SK-N-DZ (cell line): Measurements from ENCODE around the gene SIGLEC11.
"Not testable (repeated sequence)": the region's sequence is repeated elsewhere in the genome, so short reads cannot be mapped to it uniquely, and the experiment has no call there.

Experiments
- DNase-seq: peaks from one replicate; pipeline ENCODE4 v3.0.0-alpha.2; 2015; ENCODE audit warnings: low spot score

Gene SIGLEC11

DNA sequence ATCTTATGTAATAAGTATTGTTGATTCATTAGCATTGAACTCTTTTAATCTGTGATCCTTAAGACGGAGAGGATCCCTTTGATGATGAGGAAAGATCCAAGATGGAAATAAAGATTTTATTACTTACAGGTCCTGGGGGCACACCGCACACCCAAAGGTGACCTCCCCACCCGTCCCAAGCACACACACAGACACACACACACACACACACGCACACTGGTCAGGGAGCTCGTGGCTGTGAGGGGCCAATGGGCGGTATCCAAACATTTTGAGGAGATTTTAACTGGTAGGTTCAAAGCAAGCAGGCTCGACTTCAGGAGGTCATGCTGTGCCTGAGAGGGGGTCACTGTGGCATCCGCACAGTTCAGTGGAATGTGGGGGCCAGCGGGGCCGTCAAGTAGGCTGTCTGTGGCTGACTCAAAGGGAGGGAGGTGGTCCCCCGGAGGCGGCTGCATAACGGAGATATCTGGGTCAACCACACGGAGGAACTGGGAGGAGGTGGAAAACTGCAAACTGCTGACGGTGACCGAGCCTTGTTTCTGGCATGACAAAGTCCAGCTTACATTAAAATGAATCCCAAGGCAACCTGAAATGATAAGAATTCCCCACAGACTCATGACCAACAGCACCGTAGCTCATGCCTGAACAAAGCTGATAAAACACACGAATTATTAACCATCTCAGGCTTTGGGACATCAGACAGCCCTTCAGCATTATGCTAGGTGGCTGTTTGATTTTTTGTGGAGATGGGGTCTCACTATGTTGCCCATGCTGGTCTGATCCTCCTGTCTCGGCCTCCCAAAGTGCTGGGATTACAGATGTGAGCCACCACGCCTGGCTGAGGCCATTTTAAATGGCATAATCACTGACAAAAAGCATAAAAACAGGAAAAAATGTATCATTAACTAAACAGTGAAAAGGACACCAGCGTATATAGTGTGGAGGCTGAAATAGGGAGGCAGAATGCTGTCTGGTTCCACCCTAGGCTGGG is 20.9 kb upstream of the SIGLEC11 start:
- DNase-seq: no peak

DNA sequence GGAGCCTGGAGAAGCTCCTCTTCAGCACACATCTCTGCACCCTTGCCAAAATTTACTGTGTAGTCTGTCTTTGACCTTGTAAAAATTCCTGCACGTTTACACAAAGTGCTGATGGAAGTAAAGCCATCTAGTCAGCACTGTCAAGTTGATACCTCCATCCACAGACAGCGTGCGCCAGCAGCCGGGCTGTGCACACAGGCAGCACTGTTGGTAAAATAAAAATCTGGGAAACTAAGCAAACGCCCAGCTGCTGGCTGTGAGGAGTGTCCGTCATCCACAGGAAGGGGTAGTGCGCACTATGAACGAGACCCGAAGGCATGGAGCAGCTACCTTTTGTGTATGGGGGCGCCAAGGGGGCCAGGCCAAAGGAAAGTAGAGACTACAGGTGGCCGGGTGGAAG is 17.4 kb upstream of the SIGLEC11 start:
- no peak for DNase-seq

DNA sequence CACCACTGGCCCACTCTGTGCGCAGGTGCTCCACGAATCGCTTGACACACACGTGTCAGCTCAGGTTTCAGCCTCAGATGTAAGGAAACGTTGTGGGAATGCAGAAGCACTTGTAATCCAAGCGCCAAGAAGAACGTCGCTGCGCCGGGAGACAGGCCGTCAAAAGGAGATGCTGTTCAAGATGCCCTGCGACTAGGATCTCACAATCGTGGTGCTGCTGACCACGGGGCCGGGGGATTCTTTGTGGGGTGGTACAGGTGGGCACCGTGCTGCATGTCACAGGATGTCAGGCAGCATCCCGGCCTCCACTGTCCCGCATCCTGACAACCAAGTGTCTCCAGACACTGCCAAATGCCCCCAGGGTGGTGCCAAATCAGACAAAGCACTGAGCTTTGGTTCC is 16.9 kb upstream of the SIGLEC11 start:
- DNase-seq: no peak

DNA sequence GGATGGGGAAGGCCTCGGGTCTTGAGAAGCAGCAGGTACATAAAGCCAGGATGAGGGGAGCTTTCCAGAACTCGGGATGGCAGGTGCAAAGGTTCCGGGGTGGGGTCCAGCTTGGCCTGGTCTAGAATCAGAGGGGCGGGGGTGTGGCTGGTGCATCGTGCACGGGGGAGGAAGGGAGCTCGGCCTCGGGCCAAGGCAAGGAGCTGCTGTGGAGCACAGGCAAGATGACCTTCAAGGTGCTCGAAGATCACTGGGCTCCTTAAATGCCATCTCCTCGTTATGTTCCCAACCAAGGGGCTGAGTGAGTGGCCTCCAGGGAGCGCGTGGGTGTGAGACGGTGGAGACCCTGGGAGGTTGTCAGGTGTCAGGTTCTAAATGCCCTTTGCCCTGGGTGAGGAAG is 16.1 kb upstream of the SIGLEC11 start:
- DNase-seq: no peak

DNA sequence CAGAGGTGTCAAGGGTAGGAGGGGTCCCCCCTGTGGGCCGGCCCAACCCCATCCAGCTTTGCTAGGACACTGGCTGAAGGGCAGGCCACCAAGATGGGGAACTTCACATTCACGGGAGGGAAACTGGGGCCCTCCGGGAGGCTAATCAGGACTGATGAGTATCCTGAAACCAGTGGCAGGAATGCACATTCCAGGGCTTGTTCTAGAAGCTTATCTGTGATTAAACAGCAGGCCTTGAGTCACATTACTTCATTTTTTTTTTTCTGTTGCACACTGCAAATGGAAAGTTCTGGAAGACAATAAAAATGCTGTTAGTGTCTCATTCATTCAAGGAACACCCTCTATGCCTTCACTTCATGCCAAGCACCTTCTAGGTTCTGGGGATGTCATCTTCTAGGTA is 15.5 kb upstream of the SIGLEC11 start:
- DNase-seq: no peak

DNA sequence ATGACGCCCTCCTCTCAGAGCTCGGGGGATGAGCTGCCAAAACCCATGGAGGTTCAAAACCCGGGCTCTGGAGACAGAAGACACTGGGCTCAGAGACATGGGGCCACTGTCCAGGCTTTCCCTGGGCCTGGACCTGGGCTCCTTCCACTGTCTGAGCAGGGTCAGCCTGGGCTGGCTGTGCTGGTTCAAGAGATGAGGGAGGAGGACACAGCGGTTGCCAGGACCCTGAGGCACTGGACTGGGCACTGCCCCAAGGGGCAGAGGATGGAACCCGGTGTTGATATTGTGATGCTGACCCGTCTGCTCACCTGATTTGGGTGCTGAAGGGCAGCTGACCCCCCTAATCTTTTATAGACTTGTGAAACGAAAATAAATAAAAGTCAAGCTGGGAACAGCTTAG is 14.1 kb upstream of the SIGLEC11 start:
- no peak for DNase-seq

DNA sequence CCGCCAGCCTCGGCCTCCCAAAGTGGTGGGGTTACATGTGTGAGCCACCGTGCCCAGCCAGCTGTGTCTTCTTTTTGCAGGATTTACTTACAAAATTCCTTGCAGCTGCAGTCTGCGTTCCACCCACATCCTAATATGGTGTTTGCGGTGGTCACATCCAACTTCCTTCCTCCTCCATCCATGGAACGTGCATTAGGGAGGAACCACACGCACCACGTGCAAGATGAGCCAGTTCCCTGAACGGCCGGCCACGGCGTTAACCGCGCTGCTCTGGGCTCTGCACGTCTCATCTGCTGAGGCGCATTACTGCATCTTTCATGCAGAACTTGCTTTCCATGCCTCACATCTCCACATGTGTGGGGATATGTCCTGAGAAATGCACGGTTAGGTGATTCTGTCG is 13.0 kb upstream of the SIGLEC11 start:
- DNase-seq: no peak

DNA sequence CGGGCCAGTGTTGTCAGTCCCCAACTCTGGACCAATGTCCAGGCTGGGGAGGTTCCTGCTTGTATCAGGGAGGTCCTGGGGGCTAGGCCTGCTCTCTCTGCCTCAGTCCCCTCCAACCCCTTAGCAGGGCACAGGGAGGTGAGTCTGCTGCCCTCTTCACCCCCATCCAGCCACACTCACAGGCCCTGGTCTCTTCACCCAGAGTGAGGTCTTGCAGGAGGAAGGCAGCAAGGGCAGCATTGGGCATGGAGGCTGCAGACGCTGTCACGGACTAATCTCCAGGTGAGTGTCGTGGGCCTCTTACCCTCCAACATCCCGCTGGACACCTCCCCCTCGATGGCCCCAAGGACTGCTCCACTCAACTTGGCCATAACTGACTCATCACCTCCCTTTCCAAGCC is 11.9 kb upstream of the SIGLEC11 start:
- no peak for DNase-seq

DNA sequence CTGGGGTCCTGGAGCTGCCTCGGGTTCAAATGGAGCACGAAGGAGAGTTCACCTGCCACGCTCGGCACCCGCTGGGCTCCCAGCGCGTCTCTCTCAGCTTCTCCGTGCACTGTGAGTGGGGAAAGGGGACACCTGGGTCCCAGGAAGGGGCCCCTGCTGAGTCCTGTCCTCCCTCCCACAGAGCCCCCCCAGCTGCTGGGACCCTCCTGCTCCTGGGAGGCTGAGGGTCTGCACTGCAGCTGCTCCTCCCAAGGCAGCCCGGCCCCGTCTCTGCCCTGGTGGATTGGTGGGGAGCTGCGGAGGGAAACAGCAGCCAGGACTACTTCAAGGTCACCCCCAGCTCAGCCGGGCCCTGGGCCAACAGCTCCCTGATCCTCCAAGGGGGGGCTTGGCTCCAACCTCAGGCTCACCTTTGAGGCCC is 11.0 kb upstream of the SIGLEC11 start:
- DNase-seq: no peak

DNA sequence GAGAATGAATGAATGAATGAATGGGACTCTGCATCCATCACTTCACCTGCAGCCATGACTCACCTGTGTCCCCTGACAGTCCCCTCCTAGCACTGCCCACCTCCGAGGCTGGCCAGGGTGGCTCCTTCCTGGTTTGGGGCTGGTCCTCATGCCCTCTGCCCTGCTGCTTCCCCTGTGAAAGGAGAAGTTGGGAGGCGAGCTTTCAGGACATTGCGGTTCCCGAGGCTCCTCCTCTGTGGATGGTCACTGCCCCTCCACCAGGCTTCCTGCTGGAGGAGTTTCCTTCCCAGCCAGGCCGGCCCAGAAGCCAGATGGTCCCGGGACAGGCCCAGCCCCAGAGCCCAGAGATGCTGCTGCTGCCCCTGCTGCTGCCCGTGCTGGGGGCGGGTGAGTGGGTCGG is 8.4 kb upstream of the SIGLEC11 start:
- DNase-seq: not testable (repeated sequence)

DNA sequence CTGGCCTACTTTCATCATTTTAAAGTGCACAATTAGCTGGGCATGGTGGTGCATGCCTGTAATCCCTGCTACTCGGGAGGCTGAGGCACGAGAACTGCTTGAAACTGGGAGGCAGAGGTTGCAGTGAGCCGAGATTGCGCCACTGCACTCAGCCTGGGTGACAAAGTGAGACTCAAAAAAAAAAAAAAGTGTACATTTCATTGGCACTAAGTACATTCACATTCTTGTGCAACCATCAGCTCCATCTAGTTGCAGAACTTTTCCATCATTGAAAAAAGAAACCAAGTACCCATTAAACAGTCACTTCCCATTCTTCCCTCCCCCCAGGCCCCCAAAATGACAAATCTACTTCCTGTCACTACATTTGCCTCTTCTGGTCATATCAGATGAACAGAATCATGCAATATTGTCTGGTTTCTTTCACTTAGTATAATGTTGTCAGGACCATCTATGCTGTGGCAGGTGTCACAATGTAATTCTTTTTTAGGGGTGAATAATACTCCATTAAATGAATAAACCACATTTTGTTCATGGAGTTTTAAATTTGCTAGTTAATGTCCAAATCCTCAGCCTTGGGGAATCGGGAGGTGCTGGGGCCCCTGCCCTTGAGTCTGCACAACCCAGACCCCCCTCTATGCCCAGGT is 7.4 kb upstream of the SIGLEC11 start:
- no peak for DNase-seq

DNA sequence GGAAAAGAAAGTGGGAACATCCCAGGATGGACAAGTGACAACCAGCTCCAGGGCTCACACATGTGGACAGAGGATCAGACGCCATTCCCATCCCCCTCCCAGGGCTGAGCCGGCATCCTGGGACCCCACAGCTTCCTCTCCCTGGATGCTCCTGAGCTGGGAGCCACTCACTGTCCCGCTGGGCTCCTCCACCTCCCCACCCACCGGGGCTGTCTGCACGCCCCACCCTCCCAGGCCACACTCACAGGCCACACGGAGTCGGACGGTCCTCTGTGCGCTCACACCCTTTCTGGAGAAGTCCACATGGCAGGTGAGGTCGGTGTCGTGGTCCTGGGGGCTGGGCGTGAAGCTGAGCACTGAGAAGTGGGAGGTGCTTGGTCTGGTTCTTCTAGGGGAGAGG is 1.1 kb downstream of the SIGLEC11 start:
- DNase-seq: not testable (repeated sequence)

DNA sequence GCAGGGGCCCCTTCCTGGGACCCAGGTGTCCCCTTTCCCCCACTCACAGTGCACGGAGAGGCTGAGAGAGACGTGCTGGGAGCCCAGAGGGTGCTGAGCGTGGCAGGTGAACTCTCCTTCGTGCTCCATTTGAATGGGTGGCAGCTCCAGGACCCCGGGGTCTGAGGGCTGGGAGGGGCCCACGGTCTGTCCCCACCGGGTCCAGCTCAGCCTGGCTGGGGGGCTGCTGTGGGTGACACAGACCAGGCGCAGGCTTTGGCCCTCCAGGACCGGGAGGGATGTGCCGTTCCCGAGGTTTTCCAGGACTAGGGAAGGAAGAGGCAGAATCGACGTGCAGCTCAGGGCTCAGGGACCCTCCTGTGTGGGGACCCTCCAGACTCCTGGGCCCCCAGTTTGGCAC is 2.4 kb downstream of the SIGLEC11 start:
- DNase-seq: not testable (repeated sequence)

DNA sequence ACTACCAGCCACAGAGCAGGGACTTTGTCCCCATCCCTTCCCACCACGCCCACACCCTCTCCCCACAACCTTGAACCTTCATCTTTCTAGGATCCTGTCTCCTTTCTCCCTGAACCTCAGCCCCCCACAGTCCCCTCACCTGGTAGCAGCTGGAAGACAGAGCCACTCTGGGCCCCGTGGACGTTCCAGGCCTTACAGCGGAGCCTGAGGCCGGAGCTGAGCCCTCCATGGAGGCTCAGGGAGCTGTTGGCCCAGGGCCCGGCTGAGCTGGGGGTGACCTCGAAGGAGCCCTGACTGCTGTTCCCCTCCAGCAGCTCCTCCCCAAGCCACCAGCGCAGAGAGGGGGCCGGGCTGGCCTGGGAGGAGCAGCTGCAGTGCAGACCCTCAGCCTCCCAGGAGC is 2.8 kb downstream of the SIGLEC11 start:
- DNase-seq: not testable (repeated sequence)

DNA sequence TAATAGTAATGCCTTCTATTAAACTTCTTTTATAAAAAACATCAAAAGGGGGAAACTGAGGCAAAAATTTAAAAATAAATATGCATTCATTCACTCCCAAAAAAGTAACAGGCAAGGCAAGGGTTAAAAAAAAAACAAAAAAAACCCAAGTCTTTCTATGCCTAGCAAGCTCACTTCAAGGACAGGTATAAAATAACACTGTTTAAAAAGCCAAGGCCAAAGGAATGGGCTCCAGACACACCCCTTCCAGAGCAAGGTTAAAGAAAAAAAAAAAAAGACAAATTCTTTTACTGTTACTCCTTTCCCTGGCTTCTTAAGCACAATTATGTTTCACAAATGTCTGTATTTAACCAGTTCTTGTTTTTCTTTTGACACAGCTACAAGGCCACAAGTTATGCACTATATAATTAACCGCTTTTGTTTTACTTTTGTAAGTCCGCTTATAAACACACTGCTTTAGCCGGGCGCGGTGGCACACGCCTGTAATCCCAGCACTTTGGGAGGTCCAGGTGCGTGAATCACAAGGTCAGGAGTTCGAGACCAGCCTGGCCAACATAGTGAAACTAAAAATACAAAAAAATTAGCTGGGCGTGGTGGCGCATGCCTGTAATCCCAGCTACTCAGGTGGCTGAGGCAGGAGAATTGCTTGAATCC is 3.6 kb downstream of the SIGLEC11 start:
- no peak for DNase-seq

DNA sequence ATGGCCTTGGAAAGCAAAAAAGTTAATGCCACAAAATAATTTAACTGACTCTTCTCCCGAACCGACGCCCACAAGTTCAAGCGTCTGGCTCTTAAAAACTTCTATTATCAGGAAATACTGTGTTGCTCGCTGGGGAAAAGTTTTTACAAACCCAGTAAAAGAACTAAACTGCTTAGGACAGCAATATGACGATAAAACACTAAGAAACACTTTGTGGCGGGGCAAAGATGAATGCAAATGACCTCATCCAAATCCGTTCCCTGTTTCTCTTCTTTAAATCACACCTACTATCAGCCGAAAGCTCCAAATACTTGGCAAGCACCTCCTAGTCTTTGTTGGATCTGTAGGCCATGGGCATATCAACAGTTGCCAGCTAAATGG is 4.9 kb downstream of the SIGLEC11 start:
- DNase-seq: no peak

DNA sequence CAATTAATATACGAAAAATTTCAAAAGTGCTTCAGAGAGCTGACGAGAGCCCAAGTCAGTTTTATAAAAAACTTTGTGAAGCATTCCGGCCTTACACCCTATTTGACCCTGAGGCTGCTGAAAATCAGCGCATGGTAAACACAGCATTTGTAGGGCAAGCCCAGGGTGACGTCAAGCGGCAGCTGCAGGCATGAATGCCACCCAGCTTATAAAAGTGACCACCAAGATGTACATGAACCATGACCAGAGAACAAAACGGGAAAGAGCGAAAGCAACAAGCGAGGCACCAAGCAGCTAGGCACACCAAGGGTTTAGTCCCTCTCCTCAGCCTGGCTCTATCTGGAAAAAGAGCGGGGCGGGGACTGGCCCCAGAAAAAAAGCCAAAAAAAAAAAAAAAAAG is 6.0 kb downstream of the SIGLEC11 start:
- DNase-seq: no peak

DNA sequence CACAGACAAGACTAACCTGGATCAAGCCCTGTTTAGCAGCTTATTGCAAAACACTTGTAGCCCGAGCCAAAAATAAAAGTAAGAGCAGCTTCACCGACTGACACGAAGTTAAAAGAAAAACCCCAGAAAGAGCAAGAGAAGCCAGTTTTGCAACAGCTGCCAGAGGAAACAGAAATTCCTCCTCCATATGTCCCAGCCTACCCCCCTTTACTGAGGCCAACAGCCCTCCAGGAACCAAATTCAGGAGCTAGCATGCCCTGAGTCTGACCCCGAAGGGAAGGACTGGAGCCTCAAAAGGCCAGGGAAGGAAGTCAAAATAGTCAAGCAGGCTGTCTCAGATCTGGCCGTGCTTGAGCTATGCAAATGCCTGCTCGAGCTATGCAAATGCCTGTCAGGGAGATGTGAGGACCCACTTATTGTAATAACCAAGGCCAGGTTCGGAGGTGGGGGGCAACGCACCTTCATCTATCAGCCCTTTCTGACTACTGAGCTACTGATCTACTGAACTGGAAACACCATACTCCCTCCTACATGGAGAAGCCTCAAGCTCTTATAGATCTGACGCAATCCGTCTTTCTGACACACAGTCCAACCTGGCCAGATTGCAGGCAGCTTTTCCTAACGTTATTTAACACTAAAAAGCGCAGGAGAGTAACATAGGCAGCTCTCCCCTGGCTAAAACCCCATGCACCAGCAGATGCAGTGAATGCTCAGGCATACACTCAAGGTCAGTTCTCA is 6.7 kb downstream of the SIGLEC11 start:
- no peak for DNase-seq

DNA sequence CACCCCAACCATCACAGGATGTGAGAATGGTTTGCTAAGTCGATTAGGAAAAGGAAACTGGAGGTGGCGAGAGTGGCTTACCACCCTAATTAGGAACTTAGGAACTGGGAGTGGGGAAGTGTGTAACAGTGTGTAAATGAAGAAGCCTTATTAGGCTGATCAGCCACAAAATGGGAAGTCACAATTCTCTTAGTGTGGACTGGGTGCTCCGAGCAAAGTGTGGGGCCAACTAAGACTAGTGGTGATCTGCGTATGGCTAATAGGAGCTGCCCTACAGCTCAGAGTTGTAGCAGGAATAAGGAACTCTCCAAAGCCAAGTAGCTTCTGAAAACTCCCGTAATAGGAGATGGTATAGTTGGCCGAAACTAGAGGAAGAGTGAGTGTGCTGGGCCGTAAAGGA is 7.6 kb downstream of the SIGLEC11 start:
- DNase-seq: no peak

DNA sequence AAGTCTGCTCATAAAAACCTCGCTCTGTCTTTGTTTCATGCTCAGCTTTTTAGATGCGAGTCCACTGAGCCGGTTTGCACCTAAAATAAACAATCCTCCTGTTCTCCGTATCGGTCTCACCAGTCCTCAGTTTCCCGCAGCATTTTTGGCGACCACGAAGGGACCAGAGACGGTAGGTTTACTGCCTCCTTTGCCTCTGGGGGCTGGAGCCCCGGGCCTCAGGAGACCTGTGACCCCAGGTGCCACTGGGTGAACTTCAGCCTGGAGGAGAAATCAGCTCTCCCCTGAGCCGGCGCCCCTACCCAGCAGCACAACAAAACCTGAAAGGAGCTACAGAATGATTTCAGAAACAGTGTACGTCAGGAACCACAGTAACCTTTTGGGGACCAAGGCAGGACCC is 8.1 kb downstream of the SIGLEC11 start:
- DNase-seq: no peak

DNA sequence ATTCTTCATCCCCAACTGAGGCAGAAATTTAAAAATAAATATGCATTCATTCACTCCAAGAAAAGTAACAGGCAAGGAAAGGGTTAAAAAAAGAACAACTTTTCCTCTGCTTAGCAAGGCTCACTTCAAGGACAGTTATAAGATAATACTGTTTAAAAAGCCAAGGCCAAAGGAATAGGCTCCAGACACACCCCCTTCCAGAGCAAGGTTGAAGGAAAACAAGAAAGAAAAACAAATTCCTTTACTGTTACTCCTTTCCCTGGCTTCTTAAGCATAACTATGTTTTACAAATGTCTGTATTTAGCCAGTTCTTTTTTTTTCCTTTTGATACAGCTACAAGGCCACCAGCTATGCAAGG is 8.5 kb downstream of the SIGLEC11 start:
- no peak for DNase-seq
